ENCODE measurements around the gene ERP27. TPM values are rescaled to one million over a fixed set of nuclear protein-coding genes. Genes with fewer than 3 reads are reported as not detected.

The ERP27 gene
- total and polyA plus RNA-seq, 2 of the 8 experiments (the other 6 are each of a cell fraction or from before 2014, with no cell fraction given), result not detected

- TF ChIP-seq POLR2A (IDR thresholded peaks at IDR 0.05; ENCODE audit: control extremely low read depth in 1 of 2, low read depth in 2 of 2, low read length in 2 of 2) (no peak), YY1 (IDR thresholded peaks at IDR 0.05; ENCODE audit: low read depth, low read length) (no peak), ZNF274 (IDR thresholded peaks at IDR 0.05; ENCODE audit: borderline replicate concordance, extremely low read depth, low read length) (no peak), MAFK (IDR thresholded peaks at IDR 0.05; ENCODE audit: low read depth, low read length) (no peak), SP2 (IDR thresholded peaks at IDR 0.05; ENCODE audit: low read length) (no peak), PHF8 (conservative IDR thresholded peaks at IDR 0.05; ENCODE audit: low read depth, low read length) (no peak), TCF12 (IDR thresholded peaks at IDR 0.05; ENCODE audit: low read depth, low read length) (no peak)
Measured at GRCh38 chr12:14919455-14919854, 18.9 kb downstream of the ERP27 start (continued).

Measured in H1 (cell line).